ENCODE measurements around the gene CCDC192.

The CCDC192 gene

DNA sequence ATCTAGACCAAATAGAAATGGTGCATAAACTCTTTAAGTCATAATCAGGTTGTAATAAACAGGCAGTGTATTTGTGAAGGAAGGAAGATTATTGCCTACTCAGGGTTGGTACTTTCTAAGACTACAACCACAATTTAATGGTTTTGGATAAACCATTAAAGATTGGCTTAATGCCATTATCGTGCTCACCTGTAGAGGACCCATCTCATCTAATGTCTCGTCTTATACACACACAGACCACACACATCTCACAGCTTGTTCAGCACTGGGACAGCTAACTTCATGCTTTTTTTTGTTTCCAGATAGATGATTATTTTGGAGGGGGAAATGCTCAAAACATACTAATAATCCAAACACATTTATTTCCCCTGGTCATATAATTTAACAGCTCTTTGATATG is 204.7 kb downstream of the CCDC192 start:
- TF ChIP-seq ZFX (IDR thresholded peaks at IDR 0.05; ENCODE audit: borderline replicate concordance) = no peak
- TF ChIP-seq, protein P1, sequence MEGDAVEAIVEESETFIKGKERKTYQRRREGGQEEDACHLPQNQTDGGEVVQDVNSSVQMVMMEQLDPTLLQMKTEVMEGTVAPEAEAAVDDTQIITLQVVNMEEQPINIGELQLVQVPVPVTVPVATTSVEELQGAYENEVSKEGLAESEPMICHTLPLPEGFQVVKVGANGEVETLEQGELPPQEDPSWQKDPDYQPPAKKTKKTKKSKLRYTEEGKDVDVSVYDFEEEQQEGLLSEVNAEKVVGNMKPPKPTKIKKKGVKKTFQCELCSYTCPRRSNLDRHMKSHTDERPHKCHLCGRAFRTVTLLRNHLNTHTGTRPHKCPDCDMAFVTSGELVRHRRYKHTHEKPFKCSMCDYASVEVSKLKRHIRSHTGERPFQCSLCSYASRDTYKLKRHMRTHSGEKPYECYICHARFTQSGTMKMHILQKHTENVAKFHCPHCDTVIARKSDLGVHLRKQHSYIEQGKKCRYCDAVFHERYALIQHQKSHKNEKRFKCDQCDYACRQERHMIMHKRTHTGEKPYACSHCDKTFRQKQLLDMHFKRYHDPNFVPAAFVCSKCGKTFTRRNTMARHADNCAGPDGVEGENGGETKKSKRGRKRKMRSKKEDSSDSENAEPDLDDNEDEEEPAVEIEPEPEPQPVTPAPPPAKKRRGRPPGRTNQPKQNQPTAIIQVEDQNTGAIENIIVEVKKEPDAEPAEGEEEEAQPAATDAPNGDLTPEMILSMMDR (IDR thresholded peaks at IDR 0.05) = no peak
- no peak overlapping the region for H3K27ac ChIP-seq

DNA sequence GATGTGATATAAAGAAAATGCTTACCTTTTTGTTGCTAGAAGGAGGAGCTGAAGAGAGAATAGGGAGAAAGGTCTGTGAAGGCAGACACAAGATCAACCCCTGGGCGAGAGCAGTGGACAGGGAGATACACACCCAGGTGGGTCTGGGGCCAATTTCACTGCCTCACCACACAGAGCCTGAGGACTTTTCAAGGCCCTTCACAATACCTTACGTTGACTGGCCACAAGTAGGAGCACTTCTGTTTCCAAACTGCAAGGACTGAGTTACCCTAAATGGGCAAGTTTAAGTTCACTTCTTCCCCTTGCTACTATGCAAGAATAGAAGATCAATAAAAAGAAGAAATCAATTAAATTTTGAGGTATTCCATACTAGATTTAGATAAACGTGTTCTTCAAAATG is 205.9 kb downstream of the CCDC192 start:
- H3K27ac ChIP-seq = peak overlapping the region; percentile 77
- TF ChIP-seq ZFX (IDR thresholded peaks at IDR 0.05; ENCODE audit: borderline replicate concordance) = no peak
- TF ChIP-seq, protein P1 (IDR thresholded peaks at IDR 0.05) = peak; percentile 77

DNA sequence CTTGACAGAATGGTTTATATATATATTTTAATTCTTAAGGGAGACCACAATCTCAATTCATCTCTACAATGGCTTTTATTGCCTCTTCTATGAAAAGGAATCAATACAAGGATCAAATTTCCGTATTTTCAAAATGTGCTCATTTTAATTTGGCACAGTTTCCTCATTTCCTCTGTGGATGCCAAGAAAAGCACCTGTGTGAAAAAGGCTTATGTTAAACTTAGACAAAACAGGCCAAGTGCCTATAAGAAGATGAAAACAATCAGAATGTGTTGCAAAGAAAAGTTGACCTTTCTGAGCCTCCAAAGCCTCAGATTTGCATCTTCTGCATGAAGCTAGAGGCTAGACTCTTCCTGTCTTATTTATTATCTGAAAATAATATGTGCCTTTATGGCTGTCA is 206.6 kb downstream of the CCDC192 start:
- peak overlapping the region; percentile 77 for H3K27ac ChIP-seq
- TF ChIP-seq, protein P1 (IDR thresholded peaks at IDR 0.05) = no peak
- no peak for TF ChIP-seq ZFX (IDR thresholded peaks at IDR 0.05; ENCODE audit: borderline replicate concordance)

DNA sequence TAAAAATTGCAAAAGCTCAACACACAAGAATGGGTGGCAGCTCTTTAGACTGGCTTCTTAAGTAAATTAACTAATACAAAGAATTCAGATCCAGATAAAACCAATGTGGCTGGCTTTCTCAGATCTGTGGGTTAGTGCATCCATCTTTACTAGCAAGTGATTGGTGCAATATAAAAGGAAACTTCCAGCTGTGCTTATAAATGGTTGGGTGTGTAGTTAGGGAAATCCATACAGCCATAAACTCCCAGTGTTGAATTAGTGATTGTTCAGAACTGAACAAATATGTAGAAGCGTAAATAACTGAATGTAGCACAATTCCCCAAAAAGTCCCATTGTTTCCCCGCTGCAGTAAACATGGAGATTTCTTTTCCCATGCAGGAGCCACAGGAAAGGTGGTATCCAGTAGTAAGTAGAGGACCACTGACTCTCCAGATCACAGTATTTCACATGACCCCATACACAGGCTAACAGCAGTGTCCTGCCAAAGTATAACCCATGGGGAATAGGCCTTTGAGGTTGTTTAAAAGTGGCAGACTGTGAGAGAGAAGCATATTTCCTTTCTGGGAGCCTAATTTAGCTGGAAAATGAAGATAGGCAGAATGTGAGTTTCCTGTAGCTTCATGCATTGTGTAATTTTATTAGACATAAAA is 207.2 kb downstream of the CCDC192 start:
- peak overlapping the region; percentile 77 for H3K27ac ChIP-seq
- TF ChIP-seq, protein P1 (IDR thresholded peaks at IDR 0.05) = no peak
- no peak for TF ChIP-seq ZFX (IDR thresholded peaks at IDR 0.05; ENCODE audit: borderline replicate concordance)

DNA sequence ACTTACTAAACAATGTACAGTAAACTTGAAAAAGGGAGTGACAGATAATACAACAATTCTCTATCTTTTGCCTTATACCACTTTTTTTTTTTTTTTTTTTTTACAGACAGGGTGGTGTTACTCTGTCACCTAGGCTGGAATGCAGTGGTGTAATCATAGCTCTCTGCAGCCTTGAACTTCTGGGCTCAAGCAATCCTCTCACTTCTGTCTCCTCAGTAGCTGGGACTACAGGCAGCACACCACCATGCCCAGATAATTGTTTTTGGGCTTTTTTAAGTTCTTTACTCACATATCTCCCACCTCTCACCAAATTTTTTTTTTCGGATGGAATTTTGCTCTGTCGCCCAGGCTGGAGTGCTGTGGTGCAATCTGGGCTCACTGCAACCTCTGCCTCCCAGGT is 208.4 kb downstream of the CCDC192 start:
- no peak for TF ChIP-seq ZFX (IDR thresholded peaks at IDR 0.05; ENCODE audit: borderline replicate concordance)
- TF ChIP-seq, protein P1 (IDR thresholded peaks at IDR 0.05) = no peak
- peak overlapping the region; percentile 77 for H3K27ac ChIP-seq

DNA sequence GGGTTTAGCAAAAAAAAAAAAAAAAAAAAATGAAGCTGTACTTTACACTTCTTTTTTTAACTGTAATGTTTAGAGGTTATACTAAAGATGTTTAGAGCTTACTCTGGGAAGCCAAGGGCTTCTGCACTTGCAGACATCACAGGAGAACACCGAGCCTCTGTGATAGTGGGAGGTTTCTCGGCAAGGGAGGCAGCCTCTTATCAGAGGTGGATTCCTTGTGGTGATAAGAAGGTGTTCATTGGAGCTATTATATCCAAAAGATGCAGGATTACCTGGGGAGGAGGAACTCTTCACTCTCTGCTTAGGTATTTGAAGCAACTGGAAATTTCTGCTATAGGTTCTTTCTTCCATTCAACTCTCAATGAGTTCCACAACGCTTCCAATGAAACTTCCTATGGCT is 209.2 kb downstream of the CCDC192 start:
- H3K27ac ChIP-seq = no peak overlapping the region
- TF ChIP-seq, protein P1 (IDR thresholded peaks at IDR 0.05) = no peak
- TF ChIP-seq ZFX (IDR thresholded peaks at IDR 0.05; ENCODE audit: borderline replicate concordance) = no peak

DNA sequence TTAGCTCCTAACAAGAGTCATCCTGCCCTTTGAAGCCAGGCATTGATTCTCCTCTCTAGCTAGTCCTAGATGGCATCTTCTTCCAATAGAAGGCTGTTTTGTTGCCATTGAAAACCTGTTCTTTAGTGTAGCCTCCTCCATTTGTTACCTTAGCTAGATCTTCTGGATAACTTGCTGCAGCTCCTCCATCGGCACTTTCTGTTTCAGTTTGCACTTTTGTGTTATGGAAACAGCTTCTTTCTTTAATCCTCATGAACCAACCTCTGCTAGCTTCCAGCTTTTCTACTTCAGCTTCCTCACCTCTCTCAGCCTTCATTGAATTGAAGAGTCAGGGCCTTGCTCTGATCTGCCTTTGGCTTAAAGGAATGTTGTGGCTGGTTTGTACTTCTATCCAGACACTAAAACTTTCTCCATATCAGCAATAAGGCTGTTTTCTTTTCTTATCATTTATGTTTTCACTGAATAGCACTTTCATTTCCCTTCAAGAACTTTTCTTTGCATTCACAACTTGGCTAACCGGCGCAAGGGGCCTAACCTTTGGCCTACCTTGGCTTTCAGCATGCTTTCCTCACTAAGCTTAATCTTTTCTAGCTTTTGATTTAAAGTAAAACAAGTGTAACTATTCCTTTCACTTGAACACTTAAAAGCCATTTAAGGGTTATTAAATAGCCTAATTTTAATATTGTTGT is 213.8 kb downstream of the CCDC192 start:
- H3K27ac ChIP-seq = no peak overlapping the region
- TF ChIP-seq, protein P1 (IDR thresholded peaks at IDR 0.05) = no peak
- no peak for TF ChIP-seq ZFX (IDR thresholded peaks at IDR 0.05; ENCODE audit: borderline replicate concordance)
